Measurements from ENCODE around the gene CRLF2. TPM values are rescaled to one million over a fixed set of nuclear protein-coding genes. Genes with fewer than 3 reads are reported as not detected.

The CRLF2 gene
- total and polyA plus RNA-seq, 2 of the 8 experiments (the other 6 are each of a cell fraction or from before 2014, with no cell fraction given): 0.06 TPM; not detected in 1

GRCh38 chrX:1248331-1249061, 36.0 kb upstream of the CRLF2 start (continued):
- TF ChIP-seq SIN3A (conservative IDR thresholded peaks at IDR 0.05 in 1 of 2, IDR thresholded peaks at IDR 0.05 in 1 of 2; ENCODE audit: low read depth in 1 of 2, low read length in 2 of 2): peak; percentile 66 to 77; a peak in 3 of 4 replicates
- no peak for TF ChIP-seq SAP30 (IDR thresholded peaks at IDR 0.05; ENCODE audit: insufficient read depth, insufficient replicate concordance, low read length)
- peak; percentile 51 for TF ChIP-seq SP1 (IDR thresholded peaks at IDR 0.05; ENCODE audit: low read depth, low read length)
- peak; percentile 64 for TF ChIP-seq TAF7 (optimal IDR thresholded peaks at IDR 0.05; ENCODE audit: borderline replicate concordance, low read depth, low read length)
- no peak for TF ChIP-seq POU5F1 (IDR thresholded peaks at IDR 0.05; ENCODE audit: low read depth, low read length)
- TF ChIP-seq CHD7 (IDR thresholded peaks at IDR 0.05; ENCODE audit: insufficient replicate concordance, low read length): peak; percentile 28
- TF ChIP-seq ATF2 (IDR thresholded peaks at IDR 0.05; ENCODE audit: low read length): 0 out of 2 replicates have a peak, but pooled peaks have one; percentile 15
- 0 out of 2 replicates have a peak, but pooled peaks have one; percentile 46 for TF ChIP-seq POLR2AphosphoS5 (IDR thresholded peaks at IDR 0.05; ENCODE audit: low read depth, low read length)
